ENCODE data around the gene NR6A1.

Gene NR6A1

GRCh38 chr9:124470726-124471125 is 300.4 kb downstream of the NR6A1 start:
- no peak for DNase-seq (ENCODE audit: low spot score)

GRCh38 chr9:124470306-124470705 is 300.8 kb downstream of the NR6A1 start:
- DNase-seq (ENCODE audit: low spot score), result no peak

GRCh38 chr9:124469011-124469832 is 301.9 kb downstream of the NR6A1 start:
- DNase-seq (ENCODE audit: low spot score), result no peak

- DNase-seq (ENCODE audit: low spot score), result no peak
Measured at GRCh38 chr9:124468061-124468740, 302.9 kb downstream of the NR6A1 start.

GRCh38 chr9:124467410-124468060 is 303.6 kb downstream of the NR6A1 start:
- no peak for DNase-seq (ENCODE audit: low spot score)

Measured in AG08395 (cell line).